PC-3 (cell line): ENCODE results near the gene DOCK8. TPM values are rescaled to one million over a fixed set of nuclear protein-coding genes. Genes with fewer than 3 reads are reported as not detected.

Source experiments
- ATAC-seq: fragments of 200-7000 bp; cut with Tn5 transposase; 2 replicates; pipeline ENCODE4 v1.9.1; 2020; ENCODE audit warnings: mild to moderate bottlenecking, moderate library complexity
- BruUV-seq: library from RNA; stranded (reverse); fragments of 400-500 nt; replicated peaks from 2 replicates; lab custom pipeline; 2021; lab: Mats Ljungman, UMichigan
- CTCF ChIA-PET: fragments of 300-600 bp; sonication (Branson Sonifier 250); formaldehyde crosslinking; loops from one replicate; lab custom pipeline; 2022; ENCODE audit warnings: antibody characterized with exemption; lab: Charles Lee
- POLR2A ChIA-PET: fragments of 300-600 bp; sonication (Branson Sonifier 250); formaldehyde crosslinking; loops from one replicate; lab custom pipeline; 2022; ENCODE audit warnings: antibody characterized with exemption; ENCODE audit not compliant: unreplicated experiment; lab: Charles Lee
- DNase-seq: peaks from one replicate; pipeline ENCODE4 v3.0.0-alpha.2; 2015
- H2AFZ ChIP-seq: fragments of 300-600 bp; sonication (generic); 2 replicates; pipeline ENCODE4 v1.6.0; 2016; ENCODE audit warnings: antibody characterized with exemption, low read length
- H3F3A ChIP-seq: fragments of 300-600 bp; sonication (generic); one replicate; pipeline ENCODE4 v1.6.0; 2017; ENCODE audit warnings: antibody characterized with exemption, low read length, control low read depth, mild to moderate bottlenecking; ENCODE audit not compliant: unreplicated experiment
- H3K27ac ChIP-seq: fragments of 300-600 bp; sonication (generic); 2 replicates; pipeline ENCODE4 v1.5.1; 2016; ENCODE audit warnings: mild to moderate bottlenecking, low read length
- H3K27me3 ChIP-seq: fragments of 300-600 bp; sonication (generic); 2 replicates; pipeline ENCODE4 v1.6.1; 2016; ENCODE audit warnings: low read length, mixed read lengths
- H3K36me3 ChIP-seq: fragments of 300-600 bp; sonication (generic); 2 replicates; pipeline ENCODE4 v1.6.1; 2016; ENCODE audit warnings: low read depth, mixed run types, low read length, mixed read lengths
- H3K4me1 ChIP-seq: fragments of 300-600 bp; sonication (generic); 2 replicates; pipeline ENCODE4 v1.5.1; 2016; ENCODE audit warnings: low read length; ENCODE audit not compliant: insufficient read depth
- H3K4me2 ChIP-seq: fragments of 300-600 bp; sonication (generic); 2 replicates; pipeline ENCODE4 v1.6.0; 2016; ENCODE audit warnings: low read length
- H3K4me3 ChIP-seq: fragments of 300-600 bp; sonication (generic); 2 replicates; pipeline ENCODE4 v1.5.1; 2016; ENCODE audit warnings: mild to moderate bottlenecking, low read length, mixed read lengths
- H3K79me2 ChIP-seq: fragments of 300-600 bp; sonication (generic); 2 replicates; pipeline ENCODE4 v1.6.1; 2017; ENCODE audit warnings: low read length, mixed read lengths
- H3K9ac ChIP-seq: fragments of 300-600 bp; sonication (generic); 2 replicates; pipeline ENCODE4 v1.6.0; 2016; ENCODE audit warnings: mild to moderate bottlenecking, low read length
- H3K9me2 ChIP-seq: fragments of 300-600 bp; sonication (generic); replicated peaks from 2 replicates; pipeline ENCODE4 v1.6.1; 2016; ENCODE audit warnings: mixed run types, low read length, mixed read lengths
- H3K9me3 ChIP-seq: fragments of 300-600 bp; sonication (generic); 2 replicates; pipeline ENCODE4 v1.6.1; 2016; ENCODE audit warnings: low read length, mixed read lengths
- H4K20me1 ChIP-seq: fragments of 300-600 bp; sonication (generic); 2 replicates; pipeline ENCODE4 v1.6.1; 2016; ENCODE audit warnings: low read length, mixed read lengths
- CTCF ChIP-seq: fragments of 300-600 bp; sonication (generic); conservative IDR thresholded peaks from 2 replicates; pipeline ENCODE4 v1.5.1; 2017; ENCODE audit warnings: antibody characterized with exemption, low read depth, mild to moderate bottlenecking, low read length
- EZH2 ChIP-seq: fragments of 300-600 bp; sonication (generic); IDR thresholded peaks from one replicate; pipeline ENCODE4 v1.6.1; 2017; ENCODE audit warnings: antibody characterized with exemption, mild to moderate bottlenecking, low read length; ENCODE audit not compliant: unreplicated experiment
- EZH2phosphoT487 ChIP-seq: fragments of 300-600 bp; sonication (generic); IDR thresholded peaks from 2 replicates; pipeline ENCODE4 v1.6.1; 2018; ENCODE audit warnings: mild to moderate bottlenecking, antibody characterized with exemption, low read length, borderline replicate concordance
- intact Hi-C: fragments of 100-400 bp; cut with micrococcal nuclease; formaldehyde crosslinking; loops from 2 replicates; pipeline ENCODE4 v1.9.0; 2023
- total RNA-seq: library from RNA; depleted of rRNA; stranded (reverse); fragments of >200 nt; gene quantifications from 2 replicates; pipeline ENCODE4 v1.2.3, GENCODE V29; 2014

DOCK8 gene
- total RNA-seq, 1 experiment from 2014 or later: 1.9 TPM

GRCh38 chr9:438066-438465 lies 223.4 kb downstream of the DOCK8 start:
- Histone ChIP-seq H3K36me3 (no peaks in the 10 kb centered on the region), H3K9me3 (no peaks in the 10 kb centered on the region), H3K4me2 (no peak overlapping the region), H3K79me2 (no peaks in the 10 kb centered on the region), H4K20me1 (no peaks in the 10 kb centered on the region), H3K4me1 (no peaks in the 10 kb centered on the region), H3K27me3 (no peaks in the 10 kb centered on the region), H2AFZ (no peak overlapping the region), H3K27ac (no peak overlapping the region), H3K4me3 (no peak overlapping the region), H3F3A (no peaks in the 10 kb centered on the region), H3K9me2 (no peaks in the 10 kb centered on the region), H3K9ac (no peak overlapping the region)
- no TSS peak for BruUV-seq
- ATAC-seq (no peak), DNase-seq (no peak)
- intact Hi-C loops: no loop called here
- no peak for TF ChIP-seq EZH2phosphoT487
- TF ChIP-seq EZH2: no peak
- no peak for TF ChIP-seq CTCF
- ChIA-PET CTCF (no interaction called here), POLR2A (no interaction called here)

GRCh38 chr9:438961-439768 lies 224.5 kb downstream of the DOCK8 start:
- no TSS peak for BruUV-seq
- DNase-seq: no peak
- H3K36me3 ChIP-seq: no peaks in the 10 kb centered on the region
- CTCF ChIA-PET: no interaction called here
- no peaks in the 10 kb centered on the region for H3K27me3 ChIP-seq
- H3K27ac ChIP-seq: no peak overlapping the region
- no peaks in the 10 kb centered on the region for H3K4me1 ChIP-seq
- H4K20me1 ChIP-seq: no peaks in the 10 kb centered on the region
- no peaks in the 10 kb centered on the region for H3K79me2 ChIP-seq
- POLR2A ChIA-PET: no interaction called here
- H3K9me2 ChIP-seq: no peaks in the 10 kb centered on the region
- H3K4me2 ChIP-seq: no peak overlapping the region
- no peaks in the 10 kb centered on the region for H3F3A ChIP-seq
- TF ChIP-seq CTCF (no peak), EZH2 (no peak), EZH2phosphoT487 (no peak)
- H3K4me3 ChIP-seq: no peak overlapping the region
- no peak for ATAC-seq
- H2AFZ ChIP-seq: no peak overlapping the region
- H3K9ac ChIP-seq: no peak overlapping the region
- no peaks in the 10 kb centered on the region for H3K9me3 ChIP-seq
- intact Hi-C loops: no loop called here

GRCh38 chr9:441126-441525 lies 226.5 kb downstream of the DOCK8 start:
- no peak for DNase-seq
- CTCF ChIA-PET: no interaction called here
- POLR2A ChIA-PET: no interaction called here
- ATAC-seq: no peak
- BruUV-seq: no TSS peak
- H3K27me3 ChIP-seq: no peaks in the 10 kb centered on the region
- TF ChIP-seq EZH2 (no peak), EZH2phosphoT487 (no peak), CTCF (no peak)
- intact Hi-C loops: no loop called here
- no peak overlapping the region for H3K9ac ChIP-seq
- H2AFZ ChIP-seq: no peak overlapping the region
- H3F3A ChIP-seq: no peaks in the 10 kb centered on the region
- H3K9me2 ChIP-seq: no peaks in the 10 kb centered on the region
- no peaks in the 10 kb centered on the region for H4K20me1 ChIP-seq
- no peak overlapping the region for H3K4me2 ChIP-seq
- no peaks in the 10 kb centered on the region for H3K79me2 ChIP-seq
- H3K27ac ChIP-seq: no peak overlapping the region
- no peaks in the 10 kb centered on the region for H3K9me3 ChIP-seq
- H3K36me3 ChIP-seq: no peaks in the 10 kb centered on the region
- H3K4me1 ChIP-seq: no peaks in the 10 kb centered on the region
- no peak overlapping the region for H3K4me3 ChIP-seq
